Measurements from ENCODE around the gene AKAP11. TPM values are rescaled to one million over a fixed set of nuclear protein-coding genes. Genes with fewer than 3 reads are reported as not detected.

The AKAP11 gene
- polyA plus RNA-seq, 1 donor from 2014 or later: 20.9 TPM

DNA sequence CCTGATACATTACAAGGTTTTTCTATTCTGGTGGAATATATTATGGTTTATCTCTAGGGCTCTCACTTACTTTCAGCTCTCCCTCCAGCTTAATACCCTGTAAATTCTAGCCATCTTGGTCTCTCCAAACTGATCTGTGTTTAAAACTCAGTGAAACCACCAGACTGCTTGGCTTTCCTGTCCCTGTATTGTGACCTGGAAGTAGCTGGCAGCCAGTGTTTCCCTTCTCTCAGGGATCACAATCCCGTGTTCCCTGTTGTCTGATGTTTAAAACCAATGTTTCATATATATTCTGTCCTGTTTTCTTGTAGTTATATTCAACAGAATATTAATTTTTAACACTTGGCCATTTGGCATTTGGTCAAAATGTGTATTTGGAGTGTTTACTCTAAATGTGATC, 8.0 kb downstream of the AKAP11 start:
- no peak overlapping the region for H3K4me2 ChIP-seq (ENCODE audit: low read length)
- no peak overlapping the region for H3K4me3 ChIP-seq (ENCODE audit: low read length)
- no peaks in the 10 kb centered on the region for H3K9me2 ChIP-seq (ENCODE audit: insufficient read depth, low read length)
- no peak overlapping the region for H3K9ac ChIP-seq (ENCODE audit: low read length)
- no peaks in the 10 kb centered on the region for H3K36me3 ChIP-seq (ENCODE audit: insufficient read depth, low read length)
- no peaks in the 10 kb centered on the region for H3K27me3 ChIP-seq (ENCODE audit: insufficient read depth, low read depth, low read length)
- H3K9me3 ChIP-seq (ENCODE audit: low read length): no peaks in the 10 kb centered on the region
- no peaks in the 10 kb centered on the region for H3F3A ChIP-seq (ENCODE audit: insufficient read depth, low read length, poor library complexity, severe bottlenecking)
- H2AFZ ChIP-seq (ENCODE audit: low read depth, low read length): no peak overlapping the region
- no peaks in the 10 kb centered on the region for H4K20me1 ChIP-seq (ENCODE audit: insufficient read depth)
- no peak for TF ChIP-seq POLR2AphosphoS5 (IDR thresholded peaks at IDR 0.05)
- no peak for TF ChIP-seq SMC3 (conservative IDR thresholded peaks at IDR 0.05; ENCODE audit: poor library complexity)
- no peak for TF ChIP-seq MXI1 (conservative IDR thresholded peaks at IDR 0.05; ENCODE audit: poor library complexity, severe bottlenecking)
- no peak for TF ChIP-seq RAD21 (conservative IDR thresholded peaks at IDR 0.05)
- H3K27ac ChIP-seq (ENCODE audit: low read length): no peak overlapping the region
- peaks cover 66% of the 10 kb centered on the region for H3K79me2 ChIP-seq (replicated peaks; ENCODE audit: insufficient read depth, low read length)

DNA sequence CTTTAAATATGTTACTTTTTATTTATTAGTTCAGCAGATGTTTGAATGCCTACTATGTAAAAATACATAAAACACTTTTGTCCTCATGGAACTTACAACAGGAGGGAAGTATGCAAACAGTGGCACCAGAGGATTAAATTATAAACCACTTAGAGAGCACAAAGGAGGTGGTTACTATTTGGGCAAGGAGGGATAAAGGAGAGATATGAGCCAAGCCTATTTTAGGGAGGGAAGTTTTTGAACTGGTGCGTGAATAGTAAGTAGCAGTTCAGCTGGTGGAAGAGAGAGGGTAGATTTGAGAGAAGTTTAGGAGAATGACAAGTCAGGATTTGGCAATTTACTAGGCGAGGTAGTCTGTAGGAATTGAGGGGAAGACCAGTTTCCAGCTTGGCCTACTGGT, 8.6 kb downstream of the AKAP11 start:
- Histone ChIP-seq H3K9me3 (ENCODE audit: low read length) (no peaks in the 10 kb centered on the region), H3K9ac (ENCODE audit: low read length) (no peak overlapping the region), H3K36me3 (ENCODE audit: insufficient read depth, low read length) (no peaks in the 10 kb centered on the region), H4K20me1 (ENCODE audit: insufficient read depth) (no peaks in the 10 kb centered on the region), H3K4me3 (ENCODE audit: low read length) (no peak overlapping the region), H3K9me2 (ENCODE audit: insufficient read depth, low read length) (no peaks in the 10 kb centered on the region), H3K27me3 (ENCODE audit: insufficient read depth, low read depth, low read length) (no peaks in the 10 kb centered on the region), H3F3A (ENCODE audit: insufficient read depth, low read length, poor library complexity, severe bottlenecking) (no peaks in the 10 kb centered on the region), H3K4me2 (ENCODE audit: low read length) (no peak overlapping the region), H2AFZ (ENCODE audit: low read depth, low read length) (no peak overlapping the region), H3K79me2 (replicated peaks; ENCODE audit: insufficient read depth, low read length) (peaks cover 61% of the 10 kb centered on the region), H3K27ac (ENCODE audit: low read length) (no peak overlapping the region)
- TF ChIP-seq SMC3 (conservative IDR thresholded peaks at IDR 0.05; ENCODE audit: poor library complexity) (no peak), EP300 (conservative IDR thresholded peaks at IDR 0.05; ENCODE audit: poor library complexity, severe bottlenecking) (no peak), TAF1 (IDR thresholded peaks at IDR 0.05; ENCODE audit: low read depth) (no peak), EZH2 (IDR thresholded peaks at IDR 0.05; ENCODE audit: borderline replicate concordance, insufficient read depth, low read length, poor library complexity, severe bottlenecking) (no peak), POLR2AphosphoS5 (IDR thresholded peaks at IDR 0.05) (no peak), RAD21 (conservative IDR thresholded peaks at IDR 0.05) (no peak), MXI1 (conservative IDR thresholded peaks at IDR 0.05; ENCODE audit: poor library complexity, severe bottlenecking) (no peak)
- TF ChIP-seq, protein P1, sequence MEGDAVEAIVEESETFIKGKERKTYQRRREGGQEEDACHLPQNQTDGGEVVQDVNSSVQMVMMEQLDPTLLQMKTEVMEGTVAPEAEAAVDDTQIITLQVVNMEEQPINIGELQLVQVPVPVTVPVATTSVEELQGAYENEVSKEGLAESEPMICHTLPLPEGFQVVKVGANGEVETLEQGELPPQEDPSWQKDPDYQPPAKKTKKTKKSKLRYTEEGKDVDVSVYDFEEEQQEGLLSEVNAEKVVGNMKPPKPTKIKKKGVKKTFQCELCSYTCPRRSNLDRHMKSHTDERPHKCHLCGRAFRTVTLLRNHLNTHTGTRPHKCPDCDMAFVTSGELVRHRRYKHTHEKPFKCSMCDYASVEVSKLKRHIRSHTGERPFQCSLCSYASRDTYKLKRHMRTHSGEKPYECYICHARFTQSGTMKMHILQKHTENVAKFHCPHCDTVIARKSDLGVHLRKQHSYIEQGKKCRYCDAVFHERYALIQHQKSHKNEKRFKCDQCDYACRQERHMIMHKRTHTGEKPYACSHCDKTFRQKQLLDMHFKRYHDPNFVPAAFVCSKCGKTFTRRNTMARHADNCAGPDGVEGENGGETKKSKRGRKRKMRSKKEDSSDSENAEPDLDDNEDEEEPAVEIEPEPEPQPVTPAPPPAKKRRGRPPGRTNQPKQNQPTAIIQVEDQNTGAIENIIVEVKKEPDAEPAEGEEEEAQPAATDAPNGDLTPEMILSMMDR (IDR thresholded peaks at IDR 0.05; ENCODE audit: poor library complexity, severe bottlenecking): no peak
- TF ChIP-seq, protein P2, sequence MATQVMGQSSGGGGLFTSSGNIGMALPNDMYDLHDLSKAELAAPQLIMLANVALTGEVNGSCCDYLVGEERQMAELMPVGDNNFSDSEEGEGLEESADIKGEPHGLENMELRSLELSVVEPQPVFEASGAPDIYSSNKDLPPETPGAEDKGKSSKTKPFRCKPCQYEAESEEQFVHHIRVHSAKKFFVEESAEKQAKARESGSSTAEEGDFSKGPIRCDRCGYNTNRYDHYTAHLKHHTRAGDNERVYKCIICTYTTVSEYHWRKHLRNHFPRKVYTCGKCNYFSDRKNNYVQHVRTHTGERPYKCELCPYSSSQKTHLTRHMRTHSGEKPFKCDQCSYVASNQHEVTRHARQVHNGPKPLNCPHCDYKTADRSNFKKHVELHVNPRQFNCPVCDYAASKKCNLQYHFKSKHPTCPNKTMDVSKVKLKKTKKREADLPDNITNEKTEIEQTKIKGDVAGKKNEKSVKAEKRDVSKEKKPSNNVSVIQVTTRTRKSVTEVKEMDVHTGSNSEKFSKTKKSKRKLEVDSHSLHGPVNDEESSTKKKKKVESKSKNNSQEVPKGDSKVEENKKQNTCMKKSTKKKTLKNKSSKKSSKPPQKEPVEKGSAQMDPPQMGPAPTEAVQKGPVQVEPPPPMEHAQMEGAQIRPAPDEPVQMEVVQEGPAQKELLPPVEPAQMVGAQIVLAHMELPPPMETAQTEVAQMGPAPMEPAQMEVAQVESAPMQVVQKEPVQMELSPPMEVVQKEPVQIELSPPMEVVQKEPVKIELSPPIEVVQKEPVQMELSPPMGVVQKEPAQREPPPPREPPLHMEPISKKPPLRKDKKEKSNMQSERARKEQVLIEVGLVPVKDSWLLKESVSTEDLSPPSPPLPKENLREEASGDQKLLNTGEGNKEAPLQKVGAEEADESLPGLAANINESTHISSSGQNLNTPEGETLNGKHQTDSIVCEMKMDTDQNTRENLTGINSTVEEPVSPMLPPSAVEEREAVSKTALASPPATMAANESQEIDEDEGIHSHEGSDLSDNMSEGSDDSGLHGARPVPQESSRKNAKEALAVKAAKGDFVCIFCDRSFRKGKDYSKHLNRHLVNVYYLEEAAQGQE (IDR thresholded peaks at IDR 0.05; ENCODE audit: borderline replicate concordance): no peak

All from neural cell (in vitro differentiated cells).